Breast epithelium (tissue), 3 donors: ENCODE measurements around the gene GRIK5.

Experiments
- CTCF ChIP-seq, 3 donors: fragments of 450-650 bp; IDR thresholded peaks; one replicate each; pipeline ENCODE4 v1.5.1; 2016 to 2017; ENCODE audit warnings: antibody characterized with exemption in 3 of 3, mild to moderate bottlenecking in 3 of 3, moderate library complexity in 3 of 3
- POLR2AphosphoS5 ChIP-seq, 3 donors: sonication (generic); formaldehyde crosslinking; IDR thresholded peaks; one replicate each; pipeline ENCODE4 v1.6.1; 2017; ENCODE audit warnings: antibody characterized with exemption in 3 of 3

GRCh38 chr19:42089191-42089750 is 19.3 kb upstream of the GRIK5 start:
- TF ChIP-seq CTCF (IDR thresholded peaks at IDR 0.05) (no peak), POLR2AphosphoS5 (IDR thresholded peaks at IDR 0.05) (no peak)
